Stimulated activated CD4-positive, alpha-beta T cell treated with anti-CD3 and anti-CD28 coated beads, Interleukin-12 subunit alpha, Interleukin-12 subunit beta, amount 100 ng/mL, for 4 hours (primary cell): Measurements from ENCODE around the gene CCDC192.
"Not testable (repeated sequence)": the region's sequence is repeated elsewhere in the genome, so short reads cannot be mapped to it uniquely, and the experiment has no call there.

Experiments used
- DNase-seq: peaks from one replicate; pipeline ENCODE4 v3.0.0-alpha.2; 2020

The CCDC192 gene

DNA sequence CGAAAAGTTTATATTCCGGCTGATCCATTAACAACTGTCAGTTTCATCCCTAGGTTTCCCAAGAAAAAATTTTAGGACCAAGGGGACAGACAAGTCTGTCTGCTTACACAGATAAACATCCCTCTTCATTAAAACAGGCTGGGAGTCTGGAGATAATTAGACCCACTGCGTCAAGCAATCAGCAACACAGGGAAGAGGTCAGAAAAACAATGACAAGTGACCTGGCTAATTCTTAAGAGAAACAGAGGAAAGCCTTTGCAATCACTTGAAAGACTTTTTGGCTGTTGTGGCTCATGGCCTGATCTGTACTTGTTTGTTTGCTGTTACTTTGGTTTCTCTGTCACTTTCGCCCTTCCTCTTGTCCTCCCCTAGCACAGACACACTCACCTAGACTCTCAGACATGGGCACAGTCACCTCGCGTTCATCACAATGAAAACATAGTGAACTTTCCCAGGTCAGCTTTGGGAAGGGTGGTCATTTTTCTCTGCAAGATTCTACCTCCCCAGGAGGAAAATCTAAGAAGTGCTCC is 2.9 kb upstream of the CCDC192 start:
- DNase-seq = no peak

DNA sequence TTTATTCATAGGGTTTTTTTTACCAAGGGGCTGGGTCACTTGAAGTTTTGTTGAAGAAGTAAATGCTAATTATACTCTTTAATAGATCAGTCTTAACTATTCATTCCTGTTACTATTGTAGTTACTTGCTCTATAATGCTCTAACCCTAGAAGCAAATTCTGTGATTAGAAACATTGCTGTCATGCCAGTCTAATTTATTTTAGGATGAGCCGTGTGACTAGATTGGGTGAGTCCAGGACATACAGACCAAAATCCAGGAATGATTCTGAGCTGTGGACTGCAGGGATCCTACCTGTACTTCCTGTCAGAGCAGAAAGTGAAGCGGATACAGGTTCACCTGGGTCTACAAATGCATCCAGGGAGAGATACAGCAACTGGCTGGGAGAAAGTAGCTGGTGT is 757 bp upstream of the CCDC192 start:
- DNase-seq = no peak

- no peak for DNase-seq
Observed at GRCh38 chr5:127705120-127705892, 2.1 kb downstream of the CCDC192 start.

DNA sequence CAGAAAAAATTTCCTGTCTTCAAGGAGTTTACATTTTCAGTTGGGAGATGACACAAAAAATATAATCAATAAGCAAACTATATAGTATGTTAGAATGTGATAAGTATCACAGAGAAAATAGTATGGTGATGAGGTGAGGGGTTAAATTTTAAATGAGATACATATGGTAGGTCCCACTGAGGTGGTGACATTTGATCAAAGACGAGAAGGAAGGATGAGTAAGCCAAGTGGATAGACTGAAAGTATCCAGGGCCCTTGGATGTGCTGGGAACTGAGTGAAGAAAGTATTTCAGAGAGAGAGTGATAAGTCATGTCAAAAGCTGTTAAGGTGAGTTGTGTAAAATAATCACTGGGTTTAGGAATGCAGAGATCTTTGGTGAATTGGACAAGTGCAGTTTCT is 3.5 kb downstream of the CCDC192 start:
- no peak for DNase-seq

- no peak for DNase-seq
Observed at GRCh38 chr5:127707209-127707608, 4.0 kb downstream of the CCDC192 start.

GRCh38 chr5:127713083-127713482 is 9.9 kb downstream of the CCDC192 start:
- not testable (repeated sequence) for DNase-seq

DNA sequence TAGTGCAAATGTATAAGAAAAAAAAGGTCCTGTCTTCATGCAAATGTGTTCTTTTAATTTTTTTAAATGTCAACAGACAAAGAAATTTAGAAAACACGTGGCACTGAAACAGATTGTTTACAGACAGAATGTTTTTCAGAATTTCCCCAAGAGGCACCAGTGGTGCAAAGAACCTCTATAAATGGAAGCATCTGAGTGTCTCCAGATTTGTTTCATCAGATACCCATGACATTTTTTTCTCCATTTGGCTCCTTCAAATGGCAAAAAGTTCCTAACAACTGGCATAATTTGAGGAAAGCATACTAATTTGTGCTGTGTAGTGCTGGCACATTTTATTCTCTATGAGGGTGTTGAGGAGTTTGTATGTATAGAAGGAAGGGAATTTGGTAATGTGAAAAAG is 15.0 kb downstream of the CCDC192 start:
- DNase-seq = no peak

- DNase-seq = no peak
Observed at GRCh38 chr5:127723571-127723970, 20.4 kb downstream of the CCDC192 start.

- DNase-seq = no peak
Observed at GRCh38 chr5:127725673-127726072, 22.5 kb downstream of the CCDC192 start.

- no peak for DNase-seq
Observed at GRCh38 chr5:127732963-127733362, 29.8 kb downstream of the CCDC192 start.

- not testable (repeated sequence) for DNase-seq
Observed at GRCh38 chr5:127739348-127739747, 36.2 kb downstream of the CCDC192 start.

DNA sequence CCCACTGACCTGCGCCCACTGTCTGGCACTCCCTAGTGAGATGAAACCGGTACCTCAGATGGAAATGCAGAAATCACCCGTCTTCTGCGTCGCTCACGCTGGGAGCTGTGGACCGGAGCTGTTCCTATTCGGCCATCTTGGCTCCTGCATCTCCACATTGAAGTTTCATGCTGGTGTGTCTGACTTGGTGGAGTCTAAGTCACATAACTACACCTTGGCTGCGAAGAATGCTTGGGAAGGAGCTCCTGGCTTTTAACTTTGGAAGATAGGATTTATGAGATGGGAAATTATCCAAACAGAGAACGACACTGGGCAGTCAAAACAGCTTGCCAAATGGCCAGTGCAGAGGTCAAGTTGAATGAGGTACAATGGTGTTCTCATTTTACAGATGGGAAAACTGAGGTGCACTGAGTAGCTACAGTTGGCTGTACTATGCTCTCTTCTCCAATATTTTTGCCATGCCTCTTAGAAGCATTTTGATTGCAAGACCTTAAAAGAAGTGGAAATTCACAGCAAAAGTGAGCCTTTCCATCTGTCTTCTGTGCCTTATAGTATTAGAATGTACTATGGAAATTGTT is 36.7 kb downstream of the CCDC192 start:
- DNase-seq = no peak

DNA sequence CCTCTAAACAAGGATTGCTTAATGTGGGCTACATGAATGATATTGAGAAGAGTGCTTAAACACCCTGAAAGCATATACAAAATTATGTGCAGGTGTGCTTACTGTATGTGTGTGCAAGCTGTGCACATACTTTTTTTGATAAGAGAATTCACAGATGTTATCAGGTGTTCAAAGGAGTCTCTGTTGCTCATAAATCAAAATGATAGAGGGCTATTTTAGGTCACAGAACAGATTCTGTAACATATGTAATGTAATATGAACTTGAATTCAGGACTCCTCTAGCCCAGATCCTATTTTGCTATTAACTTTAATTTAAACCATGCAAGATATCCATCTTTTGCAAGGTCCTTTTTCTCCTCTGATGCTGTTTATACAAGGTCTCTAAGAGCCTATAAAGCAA is 38.2 kb downstream of the CCDC192 start:
- no peak for DNase-seq

- DNase-seq = no peak
Observed at GRCh38 chr5:127744241-127744640, 41.0 kb downstream of the CCDC192 start.

DNA sequence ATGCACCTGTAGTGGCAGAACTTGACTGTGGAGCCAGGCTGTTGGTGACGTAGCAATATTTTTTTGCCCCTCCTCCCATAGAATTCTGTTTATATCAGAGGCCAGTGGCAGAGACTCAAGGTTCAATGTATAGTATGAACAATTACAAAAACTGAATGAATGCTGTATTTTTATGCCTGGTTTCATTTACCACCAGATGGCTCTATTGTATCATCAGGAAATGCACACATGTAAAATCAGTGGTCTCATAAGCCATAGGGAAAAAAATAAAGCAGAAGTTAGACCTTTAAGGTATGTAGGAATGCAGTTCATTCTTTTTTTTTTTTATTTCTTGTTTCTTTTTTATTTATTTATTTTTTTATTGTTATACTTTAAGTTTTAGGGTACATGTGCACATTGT is 43.6 kb downstream of the CCDC192 start:
- DNase-seq = no peak

- not testable (repeated sequence) for DNase-seq
Observed at GRCh38 chr5:127752503-127753265, 49.5 kb downstream of the CCDC192 start.

DNA sequence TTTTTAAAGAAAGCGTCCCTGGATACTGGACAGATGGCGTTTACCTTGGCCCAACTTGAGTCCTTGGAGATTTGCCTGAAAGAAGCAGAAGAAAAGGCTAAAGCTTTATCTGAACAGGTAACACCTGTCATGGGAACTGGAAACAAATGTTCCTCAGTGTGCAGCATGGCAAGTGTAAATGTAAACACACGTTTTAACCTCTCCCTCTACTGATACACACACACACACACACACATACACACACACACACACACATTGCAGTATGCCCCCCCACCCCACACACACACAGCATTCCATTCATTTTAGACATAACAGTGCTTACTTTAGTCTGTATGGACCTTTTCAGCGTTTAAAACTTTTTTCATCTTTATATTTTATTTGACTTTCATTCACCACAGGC is 51.1 kb downstream of the CCDC192 start:
- DNase-seq = no peak

- no peak for DNase-seq
Observed at GRCh38 chr5:127754706-127755105, 51.5 kb downstream of the CCDC192 start.

GRCh38 chr5:127757576-127757975 is 54.4 kb downstream of the CCDC192 start:
- no peak for DNase-seq

- DNase-seq = no peak
Observed at GRCh38 chr5:127758766-127759283, 55.6 kb downstream of the CCDC192 start.

DNA sequence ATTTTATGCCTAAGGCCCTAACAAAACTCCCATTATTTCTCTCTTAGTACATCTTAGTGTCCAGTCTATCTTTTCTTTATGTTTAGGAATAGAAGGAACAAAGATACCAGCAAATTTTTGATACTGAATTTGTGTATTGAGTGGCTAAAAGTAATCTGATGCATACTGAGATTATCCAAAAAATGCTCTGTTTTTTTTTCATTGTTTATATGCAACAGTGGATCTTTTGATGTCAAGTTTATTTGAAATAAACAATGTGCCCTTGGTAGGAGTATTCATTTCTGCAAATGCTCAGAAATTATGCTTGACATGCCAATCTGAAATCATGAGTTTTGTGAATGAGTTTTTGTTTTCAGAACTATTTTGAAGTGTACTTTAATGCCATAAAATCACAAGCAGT is 58.7 kb downstream of the CCDC192 start:
- no peak for DNase-seq

GRCh38 chr5:127762412-127762811 is 59.2 kb downstream of the CCDC192 start:
- DNase-seq = no peak

- DNase-seq = no peak
Observed at GRCh38 chr5:127766676-127767335, 63.6 kb downstream of the CCDC192 start.
